Epidermal melanocyte (primary cell): ENCODE results near the gene SLC25A25.
"Not testable (repeated sequence)": the region's sequence is repeated elsewhere in the genome, so short reads cannot be mapped to it uniquely, and the experiment has no call there.

Source experiments
- DNase-seq: peaks from one replicate; pipeline ENCODE4 v3.0.0; 2011; ENCODE audit warnings: low spot score; ENCODE audit not compliant: insufficient read length

The SLC25A25 gene

GRCh38 chr9:128124873-128125579 is 57.0 kb downstream of the SLC25A25 start:
- no peak for DNase-seq

GRCh38 chr9:128125580-128126354 is 57.7 kb downstream of the SLC25A25 start:
- no peak for DNase-seq

DNA sequence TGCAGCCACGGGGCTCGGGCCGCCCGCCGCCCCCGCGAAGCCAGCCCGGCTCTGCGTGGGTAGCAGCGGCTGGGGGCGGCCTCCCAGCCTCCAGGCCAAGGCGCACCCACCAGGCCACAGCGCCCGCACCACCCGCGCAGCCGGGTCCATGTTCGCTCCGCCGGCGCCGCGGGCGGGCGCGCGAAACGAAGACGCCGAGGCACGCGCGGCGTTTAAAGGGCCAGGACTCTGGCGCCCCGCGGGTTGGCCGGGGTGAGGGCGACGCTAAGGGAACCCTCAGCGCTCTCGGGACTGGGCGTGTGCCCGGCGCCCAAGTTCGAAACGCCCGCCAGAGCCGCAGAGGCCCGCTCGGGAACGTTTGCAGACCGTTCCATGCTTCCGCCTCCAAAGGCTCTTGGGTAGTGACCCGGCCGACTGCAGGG is 59.5 kb downstream of the SLC25A25 start, which contains the start of gene PTGES2:
Gene PTGES2, minus strand, starts transcription at position 162 of the 422 bp plus-strand sequence. Its CDS starts 12 bp downstream, at position 150.
- DNase-seq, result peak; percentile 37

DNA sequence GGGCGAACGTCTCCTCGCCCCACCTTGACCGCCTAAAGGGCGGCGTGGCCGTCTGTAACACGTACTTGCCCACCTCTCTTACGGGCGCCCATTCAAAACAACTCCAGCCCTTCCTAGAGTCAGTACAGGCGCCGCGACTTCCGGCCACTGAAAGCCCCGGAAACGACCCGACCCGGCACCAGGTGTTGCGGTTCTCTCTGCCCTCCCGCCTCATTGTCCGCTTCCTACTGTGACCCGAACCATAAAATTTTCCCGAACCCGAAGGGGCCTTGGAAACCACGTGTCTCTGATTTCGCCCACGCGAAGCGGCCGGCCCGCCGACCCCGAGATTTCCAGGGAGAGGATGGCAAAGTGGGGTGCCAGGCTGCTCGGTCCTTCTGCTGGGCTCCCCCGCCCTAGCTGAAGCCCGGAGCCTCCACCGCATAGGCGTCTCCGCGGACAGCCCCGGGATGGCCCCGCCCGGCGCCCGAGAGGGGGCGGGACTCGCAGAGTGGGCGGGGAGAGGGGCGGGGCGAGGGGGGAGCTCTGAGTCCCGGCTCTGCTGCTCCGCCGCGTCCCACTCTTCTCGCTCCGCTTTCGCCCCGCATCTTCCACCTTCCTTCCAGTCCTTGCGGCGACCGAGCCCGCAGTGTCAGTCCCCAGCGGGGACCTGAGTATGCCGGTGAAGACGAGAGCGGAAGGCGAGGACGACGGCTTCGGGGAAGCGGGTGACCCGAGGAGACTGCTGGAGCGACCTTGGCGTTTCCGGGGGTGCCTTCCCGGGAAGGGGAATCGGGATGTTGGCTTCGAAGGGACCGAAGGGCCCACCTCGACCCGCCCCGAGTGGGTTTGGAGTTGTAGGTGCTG is 60.2 kb downstream of the SLC25A25 start:
- peak; percentile 58 for DNase-seq

DNA sequence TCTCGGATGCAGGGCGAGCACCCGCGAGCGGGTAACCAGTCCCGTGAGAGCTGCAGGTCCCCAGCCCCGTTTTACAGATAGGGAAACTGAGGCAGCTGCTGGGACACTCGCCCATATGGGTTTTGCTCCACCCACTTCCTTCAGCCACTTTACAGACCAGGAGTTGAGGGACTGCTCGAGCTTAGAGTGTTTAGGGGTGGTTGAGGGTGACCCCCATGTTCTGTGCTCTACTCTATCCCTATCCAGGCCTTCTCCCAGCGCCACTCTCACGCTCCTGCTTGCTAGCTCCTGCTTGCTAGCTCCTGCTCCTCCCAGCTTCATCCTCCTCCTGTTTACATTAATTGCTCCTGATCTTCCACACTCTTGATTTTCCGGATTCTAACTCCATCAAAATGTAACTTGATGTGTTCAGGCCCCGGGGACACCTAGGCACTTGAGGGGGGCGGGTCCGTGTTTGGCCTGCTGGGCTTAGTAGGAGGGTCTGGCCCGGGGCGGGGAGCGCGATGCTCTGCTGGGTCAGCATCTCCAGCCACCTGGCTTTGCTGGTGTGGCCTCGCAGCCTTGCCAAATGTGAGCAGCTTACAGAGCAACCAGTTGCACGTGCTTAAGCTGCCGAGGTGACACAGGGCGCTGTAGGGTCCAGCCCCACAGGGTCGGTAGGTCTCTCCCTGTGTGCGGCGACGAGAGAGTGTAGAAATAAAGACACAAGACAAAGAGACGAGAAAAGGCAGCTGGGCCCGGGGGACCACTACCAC is 61.0 kb downstream of the SLC25A25 start:
- DNase-seq, result no peak

DNA sequence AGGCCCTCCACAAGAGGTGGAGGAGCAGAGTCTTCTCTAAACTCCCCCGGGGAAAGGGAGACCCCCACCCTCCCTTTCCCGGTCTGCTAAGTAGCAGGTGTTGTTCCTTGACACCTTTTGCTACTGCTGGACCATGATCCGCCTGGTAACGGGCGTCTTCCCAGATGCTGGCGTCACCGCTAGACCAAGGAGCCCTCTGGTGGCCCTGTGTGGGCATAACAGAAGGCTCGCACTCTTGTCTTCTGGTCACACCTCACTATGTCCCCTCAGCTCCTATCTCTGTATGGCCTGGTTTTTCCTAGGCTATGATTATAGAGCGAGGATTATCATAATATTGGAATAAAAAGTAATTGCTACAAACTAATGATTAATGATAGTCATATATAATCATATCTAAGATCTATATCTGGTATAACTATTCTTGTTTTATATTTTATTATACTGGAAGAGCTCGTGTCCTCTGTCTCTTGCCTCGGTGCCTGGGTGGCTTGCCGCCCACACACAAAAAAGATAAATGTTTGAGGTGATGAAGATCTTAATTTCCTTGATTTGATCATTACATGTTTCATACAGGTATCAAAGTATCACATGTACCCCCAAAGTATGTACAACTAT is 62.1 kb downstream of the SLC25A25 start:
- not testable (repeated sequence) for DNase-seq

DNA sequence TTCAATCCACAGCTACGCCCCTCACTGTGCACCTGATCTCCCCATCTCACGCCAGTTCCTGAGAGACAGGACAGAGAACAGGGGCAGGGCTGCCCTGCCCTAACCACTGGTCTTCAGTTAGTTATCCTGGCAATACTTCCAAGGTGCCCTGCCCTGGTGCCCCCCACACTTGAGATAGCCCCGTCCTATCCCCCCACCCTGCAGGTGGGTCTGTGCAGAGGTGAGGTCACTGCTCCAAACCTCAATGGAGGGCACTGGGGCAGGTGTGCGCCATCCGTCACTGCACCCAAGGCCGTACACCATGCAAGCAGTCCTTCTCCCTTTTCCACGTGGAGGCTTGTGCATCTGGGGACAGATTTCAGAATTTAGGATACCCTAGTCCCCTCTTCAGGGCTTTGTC is 62.6 kb downstream of the SLC25A25 start:
- not testable (repeated sequence) for DNase-seq

DNA sequence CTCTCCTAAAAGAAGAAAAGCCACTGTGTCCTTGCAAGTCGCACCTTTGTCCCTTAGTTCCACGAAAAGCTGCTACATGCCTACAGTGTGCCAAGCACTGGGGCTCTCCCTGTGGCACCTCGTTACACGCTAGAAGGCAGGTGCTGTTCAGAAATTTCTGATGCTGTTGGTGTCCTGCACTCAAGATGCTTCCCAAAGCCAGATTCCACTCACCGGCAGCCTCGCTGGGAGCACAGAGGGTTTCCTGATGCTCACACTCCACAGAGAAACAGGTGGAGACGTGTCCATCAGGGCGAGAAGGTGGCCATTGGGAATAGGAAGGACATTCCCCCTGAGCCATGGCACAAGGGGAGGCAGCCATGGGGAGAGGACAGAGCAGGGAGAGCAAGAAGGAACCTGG is 63.3 kb downstream of the SLC25A25 start:
- not testable (repeated sequence) for DNase-seq

DNA sequence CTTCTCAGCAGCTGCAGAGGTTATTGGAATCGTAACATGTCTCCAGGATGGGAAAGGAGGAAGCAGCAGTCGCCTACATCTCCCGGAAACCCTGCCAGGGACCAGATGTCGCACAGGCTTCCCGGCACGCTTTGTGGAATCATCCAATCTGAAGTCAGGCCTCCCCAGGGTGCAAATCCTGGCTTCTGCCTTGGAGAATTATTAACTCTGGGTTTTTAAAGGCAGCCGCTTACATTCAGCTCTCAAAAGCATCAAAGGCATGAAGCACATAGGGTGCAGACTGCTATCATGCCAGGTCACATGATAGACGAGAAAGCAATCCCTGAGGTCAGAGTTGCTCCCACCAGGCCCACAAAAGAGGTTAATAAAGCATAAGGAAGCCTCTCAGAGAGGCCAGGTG is 64.1 kb downstream of the SLC25A25 start:
- DNase-seq, result not testable (repeated sequence)

GRCh38 chr9:128135561-128135960 is 67.5 kb downstream of the SLC25A25 start:
- DNase-seq, result not testable (repeated sequence)

GRCh38 chr9:128136816-128137793 is 69.1 kb downstream of the SLC25A25 start:
- no peak for DNase-seq

GRCh38 chr9:128138001-128138400 is 70.0 kb downstream of the SLC25A25 start:
- DNase-seq, result no peak

DNA sequence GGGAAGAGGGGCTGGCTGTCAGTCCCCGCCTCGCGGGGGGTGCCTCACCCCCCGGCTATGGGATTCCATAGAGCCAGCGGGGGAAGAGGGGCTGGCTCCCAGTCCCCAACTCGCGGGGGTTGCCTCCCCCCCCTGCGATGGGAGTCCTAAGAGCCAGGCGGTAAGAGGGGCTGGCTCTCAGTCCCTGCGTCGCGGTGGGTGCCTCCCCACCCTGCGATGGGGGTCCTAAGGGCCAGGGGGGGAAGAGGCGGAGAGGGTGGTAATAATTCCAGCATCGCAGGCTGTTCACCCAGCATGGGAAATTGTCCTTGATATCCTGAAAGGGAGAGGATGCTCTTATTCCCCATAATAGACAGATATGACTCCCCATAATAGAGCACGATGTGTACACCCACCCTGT is 71.6 kb downstream of the SLC25A25 start:
- DNase-seq, result no peak

DNA sequence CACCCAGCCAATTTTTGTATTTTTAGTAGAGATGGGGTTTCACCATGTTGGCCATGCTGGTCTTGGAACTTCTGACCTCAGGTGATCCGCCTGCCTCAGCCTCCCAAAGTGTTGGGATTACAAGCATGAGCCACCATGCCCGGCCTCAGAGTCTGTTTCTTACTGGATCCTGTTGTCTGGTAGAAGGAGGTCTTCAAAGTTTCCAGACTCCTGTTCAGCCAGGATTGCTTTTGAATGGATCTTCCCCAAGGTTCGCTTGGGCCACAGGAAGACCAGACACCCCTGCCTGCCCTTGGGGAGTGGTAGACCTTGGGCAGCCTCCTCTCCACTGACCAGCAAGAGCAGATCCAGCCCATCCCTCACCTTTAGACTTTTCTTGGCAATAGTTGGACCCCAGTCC is 73.6 kb downstream of the SLC25A25 start:
- DNase-seq, result no peak

GRCh38 chr9:128142061-128142460 is 74.0 kb downstream of the SLC25A25 start:
- no peak for DNase-seq

- no peak for DNase-seq
These were observed 74.6 kb downstream of the SLC25A25 start for GRCh38 chr9:128142596-128142995.

DNA sequence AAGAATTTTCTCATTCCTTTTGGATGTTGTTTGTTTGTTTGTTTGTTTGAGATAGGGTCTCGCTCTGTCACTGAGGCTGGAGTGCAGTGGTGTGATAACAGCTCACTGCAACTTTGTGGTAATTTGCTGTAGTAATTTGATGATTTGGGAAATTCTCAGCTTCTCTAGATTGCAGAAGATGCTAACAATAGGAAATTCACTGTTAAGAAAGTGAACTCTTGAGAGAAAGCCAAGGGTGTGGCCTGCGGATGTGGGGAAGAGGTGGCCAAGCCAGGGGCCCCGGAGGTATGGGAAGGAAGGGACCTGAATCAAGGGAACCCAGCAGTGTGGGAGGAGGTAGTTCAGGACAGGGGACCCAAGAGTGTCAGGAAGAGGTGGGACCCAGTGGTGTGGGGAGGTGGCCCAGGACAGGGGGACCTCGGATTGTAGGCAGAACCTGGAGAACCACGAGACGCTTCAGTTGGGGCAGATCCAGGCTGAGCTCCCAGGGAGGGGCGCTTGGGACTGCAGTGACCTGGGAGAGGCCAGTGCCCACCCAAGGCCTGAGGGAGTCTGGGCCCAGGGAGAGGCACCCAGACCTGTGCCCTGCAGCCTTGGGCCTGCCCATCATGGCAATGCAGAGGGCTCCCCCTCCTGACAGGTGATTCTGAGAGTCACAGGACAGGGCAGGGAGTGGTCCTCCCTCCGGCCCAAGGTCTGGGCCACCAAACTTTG is 75.7 kb downstream of the SLC25A25 start:
- DNase-seq, result no peak
